GM21528 (cell line): ENCODE data around the gene LYRM2.

Experiments
- ATAC-seq: cut with Tn5 transposase; IDR thresholded peaks from one replicate; pipeline ENCODE4 v1.9.1; 2021; ENCODE audit warnings: mild to moderate bottlenecking, moderate library complexity; ENCODE audit not compliant: unreplicated experiment, low FRiP score

The LYRM2 gene

GRCh38 chr6:89597988-89598387 is 40.6 kb downstream of the LYRM2 start:
- no peak for ATAC-seq

DNA sequence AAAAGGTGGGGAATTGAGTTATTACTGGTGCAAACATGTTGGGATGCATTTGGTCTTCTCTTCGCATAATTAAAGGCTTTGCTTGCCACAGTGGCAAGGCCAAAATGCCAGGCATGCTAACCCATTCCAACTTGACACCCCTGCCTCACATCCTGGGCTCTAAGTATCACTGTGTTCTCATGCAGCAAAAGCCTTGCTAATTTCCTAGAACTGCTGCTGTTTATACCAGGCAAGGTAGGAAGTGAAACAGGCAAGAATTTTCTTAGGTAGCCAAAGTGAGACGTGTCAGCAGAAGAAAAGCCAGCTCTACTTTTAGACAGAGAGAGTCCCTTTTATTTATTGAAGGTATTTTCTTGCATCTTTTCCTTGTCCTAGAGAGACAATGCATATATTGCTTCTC is 41.2 kb downstream of the LYRM2 start:
- ATAC-seq = no peak

DNA sequence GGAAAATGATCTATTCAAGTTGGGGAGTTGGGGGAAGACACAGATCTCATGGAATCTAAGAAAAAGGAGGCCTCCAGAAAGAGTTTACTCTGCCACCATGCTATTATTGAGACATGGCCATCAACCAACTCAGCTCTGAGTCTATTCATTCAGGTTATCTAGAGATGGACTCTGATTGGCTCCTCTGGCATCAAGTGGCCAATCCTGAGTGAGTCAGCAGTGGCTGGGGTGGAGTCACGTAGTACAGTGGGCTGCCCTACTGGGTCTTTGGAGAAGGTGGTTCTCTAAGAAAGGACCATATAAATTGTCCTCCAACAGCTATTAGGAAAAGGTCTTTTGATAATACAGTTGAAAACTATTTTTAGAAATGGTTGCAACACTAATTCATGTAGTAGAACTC is 42.1 kb downstream of the LYRM2 start:
- no peak for ATAC-seq

GRCh38 chr6:89596056-89596455 is 42.5 kb downstream of the LYRM2 start:
- peak; percentile 81 for ATAC-seq

DNA sequence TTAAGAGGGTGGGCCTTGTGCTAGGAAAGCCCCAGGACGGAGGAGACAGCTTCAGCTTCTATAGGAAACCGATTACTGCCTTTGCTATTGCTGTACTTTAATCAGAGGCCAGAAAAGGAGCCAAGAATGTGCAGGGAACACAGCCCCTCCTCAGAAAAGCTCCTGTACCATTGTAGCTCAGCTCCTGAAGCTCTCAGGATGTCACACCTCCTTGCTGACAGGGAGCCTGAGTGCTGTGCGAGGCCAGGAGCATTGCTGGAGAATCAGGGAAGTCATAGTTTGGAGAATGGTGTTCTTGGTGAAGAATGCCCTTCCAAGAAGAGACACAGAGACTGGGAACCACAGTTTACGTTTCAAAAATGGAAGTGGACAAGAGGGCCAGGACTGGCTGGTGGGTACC is 46.8 kb downstream of the LYRM2 start:
- ATAC-seq = no peak

DNA sequence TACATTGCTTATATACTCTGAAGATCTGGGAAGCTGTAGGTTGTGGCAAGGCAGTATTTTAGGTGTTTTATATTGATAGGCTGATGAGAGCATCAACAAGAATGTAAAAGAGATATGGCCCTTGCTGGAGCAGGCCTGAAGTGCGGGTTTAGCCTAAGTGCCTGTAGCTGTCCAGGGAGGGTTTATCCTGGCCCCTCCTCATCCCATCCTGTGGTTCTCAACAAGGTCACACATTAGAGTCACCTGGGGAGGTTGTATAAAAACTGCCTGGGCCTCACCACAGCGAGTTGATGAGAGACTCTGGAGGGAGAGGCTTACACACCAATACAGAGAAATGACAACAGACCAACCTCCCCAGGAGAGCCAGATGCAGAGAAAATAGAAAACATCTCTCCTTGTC is 48.4 kb downstream of the LYRM2 start:
- ATAC-seq = no peak

- ATAC-seq = no peak
Observed at GRCh38 chr6:89589297-89590025, 49.1 kb downstream of the LYRM2 start.

GRCh38 chr6:89585154-89585553 is 53.4 kb downstream of the LYRM2 start:
- no peak for ATAC-seq

GRCh38 chr6:89584539-89584938 is 54.0 kb downstream of the LYRM2 start:
- no peak for ATAC-seq

DNA sequence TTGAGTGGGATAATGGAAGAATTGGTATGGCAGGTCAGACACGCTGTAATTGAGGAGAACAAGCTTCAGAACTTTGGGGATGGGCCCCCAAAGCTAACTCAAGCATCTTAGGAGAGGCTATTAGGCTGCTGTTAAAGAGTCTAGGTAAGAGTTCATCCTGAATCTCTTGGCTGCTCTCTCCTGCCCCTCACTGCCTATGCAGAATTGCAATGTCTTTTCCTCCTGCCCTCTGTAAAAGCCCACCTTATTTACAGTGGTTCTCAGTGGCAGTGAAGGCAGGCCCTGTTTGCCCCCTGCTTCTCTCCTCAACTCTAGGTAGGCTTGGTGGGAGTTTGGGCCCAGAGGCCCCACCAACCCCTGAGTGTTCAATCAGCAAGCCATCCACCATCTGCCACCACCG is 55.0 kb downstream of the LYRM2 start:
- no peak for ATAC-seq

DNA sequence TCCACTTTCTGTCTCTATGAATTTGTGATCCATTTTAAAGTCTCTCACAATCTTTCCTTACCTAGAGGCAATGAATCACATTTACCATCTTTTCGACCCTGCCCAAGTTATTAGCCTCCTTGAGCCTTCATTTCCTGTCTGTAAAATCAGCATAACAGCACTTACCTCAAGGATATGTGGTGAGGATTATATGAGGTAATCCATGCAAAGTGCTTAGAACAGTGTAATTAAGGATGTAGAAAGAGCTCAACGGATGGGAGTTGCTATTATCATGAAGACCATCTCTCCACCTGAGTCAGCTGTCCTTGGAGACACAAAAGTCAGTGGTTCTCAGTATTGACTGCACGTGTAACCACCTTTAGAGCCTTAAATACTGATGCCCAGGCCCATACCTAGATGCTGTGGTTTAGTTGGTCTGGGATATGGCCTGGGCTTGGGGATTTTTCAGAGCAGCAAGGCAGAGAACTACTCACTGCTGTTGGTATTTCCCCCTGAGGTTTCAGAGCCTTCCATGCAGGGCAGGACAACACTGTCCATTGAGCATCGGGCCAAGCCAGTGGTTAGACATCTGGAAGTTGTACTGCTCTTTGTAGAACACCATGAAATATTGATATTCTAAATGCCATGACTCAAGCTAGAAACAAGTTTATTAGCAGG is 55.8 kb downstream of the LYRM2 start:
- ATAC-seq = no peak

GRCh38 chr6:89581689-89582088 is 56.9 kb downstream of the LYRM2 start:
- no peak for ATAC-seq

GRCh38 chr6:89580997-89581666 is 57.4 kb downstream of the LYRM2 start:
- ATAC-seq = no peak

DNA sequence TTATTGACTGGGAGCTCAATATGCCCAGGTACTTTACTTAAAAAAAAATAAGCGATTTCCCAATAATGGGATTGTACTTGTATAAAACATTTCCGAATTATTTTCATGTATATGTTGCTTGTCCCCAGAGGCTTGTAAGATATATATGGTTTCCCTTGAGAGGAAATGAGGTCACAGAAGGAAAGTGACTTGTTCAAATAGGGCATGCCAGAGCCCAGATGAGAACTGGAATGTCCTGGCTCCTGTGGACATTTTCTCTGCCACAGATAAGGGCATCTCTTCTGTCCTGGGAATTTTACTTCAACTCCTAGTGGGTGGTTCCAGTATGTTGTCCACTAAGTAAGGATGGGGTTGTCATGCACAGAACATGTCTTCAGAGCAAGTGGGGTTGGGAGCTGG is 63.0 kb downstream of the LYRM2 start:
- no peak for ATAC-seq

- ATAC-seq = no peak
Observed at GRCh38 chr6:89574910-89575561, 63.5 kb downstream of the LYRM2 start.

DNA sequence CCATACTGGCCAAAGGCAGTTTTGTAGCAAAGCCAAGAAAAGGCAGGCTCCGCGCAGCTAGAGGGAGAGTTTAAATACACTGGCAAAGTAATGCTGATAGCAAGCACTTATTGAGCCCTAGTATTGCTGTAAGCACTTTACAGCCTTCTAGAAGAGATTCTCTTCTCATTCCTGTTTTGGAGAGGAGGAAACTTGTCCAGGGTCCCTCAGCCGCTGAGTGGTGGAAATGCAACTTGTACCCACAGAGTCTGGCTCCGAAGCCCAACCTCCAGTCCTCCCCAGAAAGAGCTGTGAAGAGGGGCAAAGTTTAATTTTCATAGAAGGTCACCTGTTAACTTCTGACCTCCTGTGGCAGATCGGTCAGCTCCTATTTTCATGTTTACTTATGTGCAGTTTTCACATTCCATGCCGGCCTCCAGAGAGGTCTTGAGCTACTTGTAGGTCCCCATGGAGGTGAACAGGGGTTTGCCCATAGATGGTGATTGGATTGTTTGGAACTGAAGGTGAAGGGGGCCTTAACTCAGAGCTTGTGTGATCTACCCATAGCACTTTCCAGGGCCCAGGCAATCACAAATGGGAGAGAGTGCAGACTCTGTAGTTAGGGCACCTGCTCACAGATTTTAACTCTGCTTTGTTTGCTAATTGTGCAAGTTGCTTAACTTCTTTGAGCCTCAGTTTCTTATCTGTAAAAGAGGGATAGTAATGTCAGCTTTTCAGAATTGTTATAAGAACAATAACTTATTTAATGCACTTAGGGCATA is 70.7 kb downstream of the LYRM2 start:
- ATAC-seq = no peak

GRCh38 chr6:89566930-89567629 is 71.5 kb downstream of the LYRM2 start:
- ATAC-seq = no peak

DNA sequence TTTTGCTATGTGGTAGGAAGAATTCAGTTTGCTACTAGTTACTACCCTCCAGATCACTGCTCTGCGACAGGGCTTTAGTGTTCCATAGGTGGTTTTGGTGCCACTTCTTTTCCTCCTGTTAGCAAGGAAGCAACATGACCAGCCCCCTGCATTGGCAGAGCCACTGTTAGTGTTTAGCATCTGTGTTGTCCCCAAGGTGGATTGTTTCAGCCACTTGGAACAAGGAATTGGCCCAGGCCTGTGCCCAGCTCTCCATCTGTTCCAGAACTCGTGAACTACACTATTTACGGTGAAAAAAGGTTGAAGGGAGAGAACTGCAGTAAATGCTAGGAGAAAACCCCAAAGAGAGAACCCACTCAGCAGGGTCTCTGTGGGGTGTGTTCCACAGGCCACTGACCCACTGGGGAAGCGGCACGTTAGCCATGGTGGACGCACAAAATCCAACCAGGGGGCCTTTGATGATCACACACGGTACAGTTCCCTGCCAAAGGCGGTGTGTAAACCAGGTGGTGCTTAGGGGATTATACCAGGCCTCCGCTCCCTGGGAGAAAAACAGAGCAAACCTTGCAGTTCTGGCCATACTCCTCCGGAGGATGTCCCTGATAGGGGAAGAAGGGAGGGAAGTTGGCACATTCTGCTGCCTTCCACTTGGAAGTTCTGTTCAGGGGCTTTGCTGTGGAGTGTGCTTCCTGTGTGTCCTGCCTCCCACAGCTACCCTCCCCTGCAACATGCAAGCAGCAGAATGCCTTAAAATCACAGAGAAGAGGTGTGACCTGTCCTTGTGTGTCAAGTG is 72.3 kb downstream of the LYRM2 start:
- ATAC-seq = no peak

GRCh38 chr6:89564752-89565427 is 73.7 kb downstream of the LYRM2 start:
- ATAC-seq = no peak
